ENCODE measurements around the gene CCNB1.
A peak's percentile ranks its signal among the peaks of the same experiment; 100 is the strongest.
"Not testable (repeated sequence)": the region's sequence is repeated elsewhere in the genome, so short reads cannot be mapped to it uniquely, and the experiment has no call there.

Gene CCNB1

DNA sequence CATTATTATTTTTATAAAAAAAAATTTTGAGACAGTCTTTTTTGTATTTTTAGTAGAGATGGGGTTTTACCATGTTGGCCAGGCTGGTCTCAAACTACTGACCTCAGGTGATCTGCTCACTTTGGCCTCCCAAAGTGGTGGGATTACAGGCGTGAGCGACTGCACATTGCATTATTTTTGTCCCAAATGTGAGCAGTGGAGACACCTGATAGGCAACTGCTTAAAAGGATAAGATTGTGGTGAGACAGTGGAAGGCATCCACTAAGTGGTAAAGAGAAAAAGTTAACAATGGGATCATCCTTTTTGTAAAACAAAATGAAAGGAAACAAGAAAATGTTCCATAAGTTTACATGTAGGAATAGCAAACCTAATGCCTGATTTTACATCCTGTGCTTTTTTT lies 20.4 kb downstream of the CCNB1 start:
- no peak for DNase-seq

DNA sequence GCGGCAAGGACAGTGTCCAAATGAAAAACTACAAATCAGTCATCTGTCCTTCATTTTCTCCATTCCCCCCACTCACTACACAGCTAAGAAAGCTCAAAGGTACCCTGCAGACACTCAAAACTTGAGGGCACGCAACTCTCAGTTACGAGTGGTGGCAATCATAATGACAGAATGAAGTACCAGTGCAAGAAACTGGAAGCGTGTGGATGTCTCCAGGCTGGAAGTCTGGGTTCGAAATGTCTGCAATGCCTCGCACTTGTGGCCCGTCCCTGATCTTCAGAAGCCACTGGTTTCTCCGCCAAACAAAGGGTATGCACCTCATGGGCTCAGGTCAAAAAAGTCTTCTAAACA lies 21.8 kb downstream of the CCNB1 start:
- no peak for DNase-seq

DNA sequence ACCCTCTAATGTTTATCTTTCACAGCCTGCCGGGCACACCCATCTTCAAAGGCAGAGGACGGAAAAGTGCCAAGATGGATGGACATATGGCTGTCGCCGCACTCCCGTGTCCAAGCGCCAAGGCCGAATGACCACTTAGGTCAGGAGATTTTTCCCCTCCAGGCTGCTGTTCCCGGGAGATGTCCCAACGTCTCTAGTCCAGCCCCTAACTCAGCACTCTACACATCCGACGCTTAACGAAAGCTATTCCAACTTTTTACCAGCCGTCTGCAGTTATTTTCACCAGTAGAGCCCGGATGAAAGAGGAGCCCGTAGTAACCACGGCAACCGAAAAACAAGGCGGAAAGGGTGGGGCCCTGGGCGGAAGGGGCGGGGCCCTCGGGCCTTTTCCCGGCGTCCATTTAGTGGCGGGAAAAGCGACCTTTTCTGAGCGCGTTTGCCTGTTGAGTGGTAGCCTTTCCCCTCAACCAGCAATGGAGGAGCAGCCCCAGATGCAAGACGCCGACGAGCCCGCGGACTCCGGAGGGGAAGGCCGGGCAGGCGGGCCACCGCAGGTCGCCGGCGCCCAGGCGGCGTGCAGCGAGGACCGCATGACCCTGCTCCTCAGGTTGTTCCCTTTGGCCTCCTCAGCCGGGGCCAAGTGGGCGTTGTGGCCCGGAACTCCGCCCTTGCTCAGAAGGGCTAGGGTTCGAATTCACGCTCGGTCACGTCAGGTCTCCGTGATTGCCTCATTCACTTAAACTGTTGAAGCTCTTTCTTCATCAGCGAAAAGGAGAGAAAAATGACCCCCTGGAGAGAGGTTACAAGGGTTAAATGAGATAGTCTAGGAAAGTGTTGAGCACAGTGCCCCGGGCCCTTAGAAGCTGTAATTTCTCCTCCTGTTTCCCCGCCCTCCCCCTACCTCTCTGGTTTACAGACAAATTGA lies 22.5 kb downstream of the CCNB1 start, which contains the start of gene CENPH:
Gene CENPH (plus strand): TSS at position 422 of the 925 bp plus-strand sequence. CDS start 52 bp downstream, at position 474.
- peak; percentile 95 for DNase-seq

DNA sequence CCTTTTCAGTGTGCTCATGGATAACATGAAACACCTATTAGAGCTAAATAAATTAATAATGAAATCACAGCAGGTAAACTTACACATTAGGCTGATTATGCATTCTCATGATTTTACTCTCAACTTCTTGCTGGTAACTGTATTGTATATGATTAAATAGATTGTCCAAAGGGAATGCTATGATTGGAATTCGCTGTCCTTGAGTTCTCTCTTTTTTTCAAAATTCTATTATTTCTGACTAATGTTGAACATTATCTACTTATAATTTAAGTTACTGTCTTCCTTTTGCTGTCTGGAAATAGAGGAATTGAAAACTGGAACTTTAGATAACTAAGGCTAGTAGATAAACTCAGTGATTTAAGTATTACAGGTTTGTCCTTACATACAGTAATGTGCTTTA lies 35.5 kb downstream of the CCNB1 start:
- no peak for DNase-seq

DNA sequence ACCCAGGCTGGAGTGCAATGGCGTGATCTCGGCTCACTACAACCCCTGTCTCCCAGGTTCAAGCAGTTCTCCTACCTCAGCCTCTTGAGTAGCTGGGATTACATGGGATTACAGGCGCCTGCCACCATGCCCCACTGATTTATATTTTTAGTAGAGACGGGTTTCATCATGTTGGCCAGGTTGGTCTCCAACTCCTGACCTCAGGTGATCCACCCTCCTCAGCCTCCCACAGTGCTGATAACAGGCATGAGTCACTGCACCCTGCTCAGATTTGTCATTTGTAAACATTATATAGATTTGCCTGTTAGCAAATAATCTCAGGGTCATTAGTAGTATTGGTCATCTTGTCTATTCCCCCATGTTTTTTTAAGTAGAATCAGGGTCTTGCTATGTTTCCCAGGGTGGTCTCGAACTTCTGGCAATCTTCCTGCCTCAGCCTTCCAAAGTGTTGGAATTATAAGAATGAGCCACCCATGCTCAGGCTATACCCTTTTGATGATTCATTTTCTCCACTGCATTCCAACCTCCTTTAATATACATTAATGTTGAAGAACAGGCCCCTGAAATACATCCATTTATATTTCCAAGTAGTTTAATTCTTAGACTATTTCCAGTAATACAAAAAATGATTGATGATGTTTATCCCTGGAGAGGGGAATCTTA lies 39.7 kb downstream of the CCNB1 start:
- no peak for DNase-seq

DNA sequence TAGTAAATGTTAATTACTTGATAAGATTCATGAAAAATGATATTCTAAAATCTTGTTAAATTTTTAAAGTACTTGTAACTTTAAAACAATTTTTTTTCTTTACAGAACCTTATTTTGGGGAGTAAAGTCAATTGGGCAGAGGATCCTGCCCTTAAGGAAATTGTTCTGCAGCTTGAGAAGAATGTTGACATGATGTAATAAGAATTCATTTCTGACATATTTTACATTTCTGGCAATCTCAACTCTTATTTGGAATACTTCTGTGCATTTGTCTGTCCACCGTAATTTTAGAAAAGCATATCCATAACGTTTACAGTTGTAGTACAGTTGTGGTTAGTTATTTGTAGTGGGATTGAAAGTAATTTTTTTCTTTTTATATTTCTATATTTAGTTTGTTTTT lies 42.7 kb downstream of the CCNB1 start:
- DNase-seq = no peak

DNA sequence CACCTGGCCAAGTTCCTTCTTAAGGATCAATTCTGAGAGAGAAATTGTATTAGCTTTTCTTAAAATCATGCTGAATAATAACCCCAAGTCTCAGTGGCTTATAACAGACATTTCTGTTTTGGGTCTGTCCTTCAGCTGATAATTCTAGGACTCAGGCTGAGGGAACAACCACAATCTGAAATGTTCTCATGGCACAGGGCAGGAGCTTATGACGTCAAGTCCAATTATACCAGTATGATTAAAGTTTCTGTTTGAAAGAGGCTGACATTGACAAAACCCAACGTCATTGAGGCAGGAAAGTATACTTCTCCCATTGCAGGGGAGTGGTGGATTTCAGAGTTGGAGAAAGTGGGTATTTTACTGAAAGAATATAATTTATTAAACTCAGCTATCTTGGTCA lies 44.2 kb downstream of the CCNB1 start:
- no peak for DNase-seq

DNA sequence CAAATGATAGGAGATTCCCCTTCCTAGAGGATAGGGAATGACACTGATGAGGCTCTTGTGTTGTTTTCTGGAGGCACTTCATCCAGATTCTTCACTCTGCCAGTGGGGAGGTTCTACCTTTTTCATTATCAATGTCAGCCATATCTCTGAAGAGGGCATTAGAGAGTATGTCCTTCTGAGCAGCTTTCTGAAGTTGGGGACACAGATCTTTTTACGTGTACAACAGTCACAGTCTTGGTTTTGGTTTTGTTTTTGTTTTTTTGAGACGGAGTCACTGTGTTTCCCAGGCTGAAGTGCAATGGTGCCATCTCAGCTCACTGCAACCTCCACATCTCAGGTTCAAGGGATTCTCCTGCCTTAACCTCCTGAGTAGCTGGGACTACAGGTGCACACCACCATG lies 45.1 kb downstream of the CCNB1 start:
- no peak for DNase-seq

DNA sequence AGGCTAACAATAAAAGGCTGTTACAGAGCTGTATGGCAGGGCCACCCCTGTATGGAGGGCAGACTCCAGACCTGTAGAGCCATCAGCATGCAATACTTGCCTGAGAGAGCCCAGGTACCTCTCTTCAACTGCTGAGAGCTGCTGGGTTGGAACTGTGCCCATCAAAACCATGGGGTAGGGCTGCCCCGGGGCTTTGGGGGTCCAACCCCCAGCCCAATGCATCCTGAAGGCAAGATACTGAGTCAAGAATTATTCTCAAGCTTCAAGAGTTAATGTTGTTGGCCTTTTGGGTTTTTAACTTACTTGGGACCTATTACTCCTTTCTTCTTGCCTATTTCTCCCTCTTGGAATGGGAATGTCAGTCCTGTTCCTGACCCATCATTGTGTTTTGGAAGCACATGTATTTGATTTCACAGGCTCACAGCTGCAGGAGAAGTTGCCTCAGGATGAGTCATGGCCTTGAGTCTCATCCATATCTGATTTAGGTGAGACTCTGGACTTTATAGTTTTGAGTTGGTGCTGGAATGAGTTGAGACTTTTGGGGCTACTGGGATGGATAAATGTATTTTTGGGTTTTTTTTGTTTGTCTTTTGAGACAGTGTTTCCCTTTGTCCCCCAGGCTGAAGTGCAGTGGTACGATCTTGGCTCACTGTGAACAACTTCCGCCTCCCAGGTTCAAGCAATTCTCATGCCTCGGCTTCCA lies 46.7 kb downstream of the CCNB1 start:
- DNase-seq = no peak

DNA sequence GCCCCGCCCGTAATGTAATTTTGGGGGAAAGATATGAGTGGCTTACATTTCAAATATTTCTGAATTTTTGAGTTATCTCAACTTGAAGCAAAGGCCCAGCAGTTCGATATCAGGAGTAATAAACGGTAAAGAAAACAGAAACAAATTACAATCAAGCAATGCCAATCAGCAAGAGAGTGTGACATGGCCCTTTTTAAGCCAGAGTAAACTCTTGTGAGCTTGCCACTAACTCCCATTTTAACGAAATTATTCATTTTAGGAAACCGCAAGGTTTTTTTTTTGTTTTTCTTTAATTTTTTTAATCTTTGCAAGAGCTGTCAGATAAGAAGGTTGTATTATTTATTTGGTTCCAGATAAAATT lies 50.2 kb downstream of the CCNB1 start:
- DNase-seq = no peak

DNA sequence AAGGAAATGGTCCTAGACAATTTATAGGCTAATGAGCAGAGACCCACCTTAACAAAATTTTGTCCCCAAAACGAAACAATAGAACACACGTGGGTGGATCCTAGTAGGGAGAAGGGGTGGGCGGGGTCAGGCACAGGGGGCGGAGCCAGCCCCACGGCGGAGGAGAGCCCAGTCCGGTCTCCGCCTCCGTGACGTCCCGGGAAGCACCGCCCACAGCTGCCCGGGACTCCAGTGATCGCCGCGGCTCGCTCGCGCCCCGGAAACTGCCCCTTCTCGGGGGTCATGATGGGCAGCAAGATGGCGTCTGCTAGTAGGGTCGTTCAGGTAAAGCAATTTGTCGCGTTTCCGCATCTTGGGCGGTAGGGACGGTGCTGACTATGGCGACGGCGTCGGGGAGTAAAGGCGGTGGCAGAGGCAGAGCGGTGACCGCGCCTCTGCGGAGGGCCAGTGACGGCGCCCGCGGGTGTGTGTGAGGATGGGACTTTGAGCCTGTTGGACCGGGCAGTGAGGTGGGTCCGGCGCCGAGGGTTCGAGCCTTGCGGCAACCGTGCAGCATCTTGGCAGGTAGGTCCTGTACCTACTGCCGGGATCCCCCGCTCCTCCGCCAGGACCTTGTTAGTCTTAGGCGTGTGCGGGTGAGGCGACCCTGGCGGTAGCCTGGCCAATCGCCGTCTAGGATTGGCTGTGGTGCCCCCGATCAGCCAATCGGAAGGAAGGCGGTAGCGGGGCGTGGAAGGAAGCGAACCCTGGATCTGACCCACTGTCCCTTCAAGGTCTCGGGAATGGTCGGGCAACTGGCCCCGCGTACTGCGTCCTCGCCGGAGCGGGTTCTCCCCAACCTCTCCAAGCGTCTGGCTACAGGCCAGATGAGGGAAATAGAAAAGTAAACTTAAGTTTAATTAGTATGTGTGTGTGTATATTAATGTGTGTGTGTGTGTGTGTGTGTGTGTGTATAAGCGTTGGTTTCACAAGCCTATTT lies 50.9 kb downstream of the CCNB1 start:
- DNase-seq = peak; percentile 96

DNA sequence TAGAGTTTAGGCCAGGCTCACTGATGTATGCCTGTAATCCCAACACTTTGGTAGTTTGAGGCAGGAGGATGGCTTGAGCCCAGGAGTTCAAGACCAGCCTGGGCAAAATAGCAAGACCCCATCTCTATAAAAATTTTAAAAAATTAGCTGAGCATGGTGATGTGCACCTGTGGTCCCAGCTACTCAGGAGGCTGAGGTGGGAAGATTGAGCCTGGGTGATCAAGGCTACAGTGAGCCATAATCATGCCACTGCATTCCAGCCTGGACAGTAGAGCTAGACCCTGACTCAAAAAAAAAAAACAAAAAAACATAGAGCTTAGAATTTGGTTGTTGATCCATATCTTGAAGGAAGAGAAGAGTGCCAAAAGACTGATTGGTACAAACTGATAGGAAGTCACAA lies 53.0 kb downstream of the CCNB1 start:
- DNase-seq = no peak

DNA sequence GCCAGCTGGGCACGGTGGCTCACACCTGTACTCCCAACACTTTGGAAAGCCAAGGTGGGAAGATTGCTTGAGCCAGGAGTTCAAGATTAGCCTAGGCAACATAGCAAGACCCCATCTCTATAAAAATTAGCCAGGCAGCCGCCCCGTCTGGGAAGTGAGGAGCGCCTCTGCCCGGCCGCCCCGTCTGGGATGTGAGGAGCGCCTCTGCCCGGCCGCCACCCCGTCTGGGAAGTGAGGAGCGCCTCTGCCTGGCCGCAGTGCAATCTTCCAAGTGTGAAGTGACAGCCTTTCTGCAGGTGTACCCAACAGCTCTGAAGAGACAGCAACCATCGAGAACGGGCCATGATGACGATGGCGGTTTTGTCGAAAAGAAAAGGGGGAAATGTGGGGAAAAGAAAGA lies 53.4 kb downstream of the CCNB1 start:
- DNase-seq = not testable (repeated sequence)

DNA sequence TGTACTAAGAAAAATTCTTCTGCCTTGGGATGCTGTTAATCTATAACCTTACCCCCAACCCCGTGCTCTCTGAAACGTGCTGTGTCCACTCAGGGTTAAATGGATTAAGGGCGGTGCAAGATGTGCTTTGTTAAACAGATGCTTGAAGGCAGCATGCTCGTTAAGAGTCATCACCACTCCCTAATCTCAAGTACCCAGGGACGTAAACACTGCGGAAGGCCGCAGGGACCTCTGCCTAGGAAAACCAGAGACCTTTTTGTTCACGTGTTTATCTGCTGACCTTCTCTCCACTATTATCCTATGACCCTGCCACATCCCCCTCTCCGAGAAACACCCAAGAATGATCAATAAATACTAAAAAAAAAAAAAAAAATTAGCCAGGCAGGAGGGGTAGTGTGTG lies 53.9 kb downstream of the CCNB1 start:
- not testable (repeated sequence) for DNase-seq

DNA sequence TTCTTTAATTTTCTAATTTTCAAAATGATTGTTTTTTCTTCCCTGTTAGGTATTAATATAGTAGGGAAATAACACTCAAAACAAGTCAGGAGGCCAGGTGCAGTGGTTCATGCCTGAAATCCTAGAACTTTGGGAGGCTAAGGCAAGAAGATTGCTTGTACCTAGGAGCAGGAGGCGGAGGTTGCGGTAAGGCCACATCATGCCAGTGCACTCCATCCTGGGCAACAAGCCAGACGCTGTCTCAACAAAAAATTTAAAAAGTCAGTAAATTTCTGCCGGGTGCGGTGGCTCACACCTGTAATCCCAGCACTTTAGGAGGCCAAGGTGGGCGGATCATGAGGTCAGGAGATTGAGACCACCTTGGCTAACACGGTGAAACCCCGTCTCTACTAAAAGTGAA lies 57.6 kb downstream of the CCNB1 start:
- no peak for DNase-seq

DNA sequence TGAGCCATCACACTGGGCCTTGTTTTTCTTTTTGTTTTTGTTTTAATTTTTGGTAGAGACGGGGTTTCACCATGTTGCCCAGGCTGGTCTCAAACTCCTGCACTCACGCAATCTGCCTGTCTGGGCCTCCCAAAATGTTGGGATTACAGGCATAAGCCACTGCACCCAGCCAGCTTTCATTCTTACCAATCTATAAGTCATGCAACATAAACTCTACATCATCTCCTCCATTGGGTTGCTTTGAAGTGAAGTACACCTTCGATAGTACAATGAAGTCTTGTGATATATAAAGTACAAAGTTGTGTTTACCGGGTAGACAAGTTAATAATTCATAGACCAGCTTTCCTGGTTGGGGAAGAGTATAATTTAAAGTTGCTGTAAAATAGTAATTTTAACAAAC lies 58.9 kb downstream of the CCNB1 start:
- no peak for DNase-seq
